Neural cell (in vitro differentiated cells): ENCODE results near the gene MXRA8. TPM values are rescaled to one million over a fixed set of nuclear protein-coding genes. Genes with fewer than 3 reads are reported as not detected.
"Not testable (repeated sequence)": the region's sequence is repeated elsewhere in the genome, so short reads cannot be mapped to it uniquely, and the experiment has no call there.

ENCODE experiments used
- H2AFZ ChIP-seq: fragments of 200-600, 300-800 bp; sonication (generic), shearing (Covaris generic); 2 replicates; pipeline ENCODE4 v1.6.0; 2014; ENCODE audit warnings: low read depth, mild to moderate bottlenecking, antibody characterized with exemption, low read length, moderate library complexity
- H3F3A ChIP-seq: fragments of 200-600 bp; shearing (Covaris generic); 2 replicates; pipeline ENCODE4 v1.6.1; 2016; ENCODE audit warnings: mild to moderate bottlenecking, moderate library complexity, mixed read lengths, antibody characterized with exemption, low read length; ENCODE audit not compliant: insufficient read depth, poor library complexity, severe bottlenecking
- H3K27ac ChIP-seq: fragments of 200-600, 300-800 bp; sonication (generic), shearing (Covaris generic); 2 replicates; pipeline ENCODE4 v1.5.1; 2014; ENCODE audit warnings: mild to moderate bottlenecking, low read length, moderate library complexity
- H3K27me3 ChIP-seq: fragments of 300-800, 200-600 bp; sonication (generic), shearing (Covaris generic); 2 replicates; pipeline ENCODE4 v1.6.0; 2014; ENCODE audit warnings: mild to moderate bottlenecking, low read depth, low read length, moderate library complexity; ENCODE audit not compliant: insufficient read depth
- H3K36me3 ChIP-seq: fragments of 300-800, 200-600 bp; sonication (generic), shearing (Covaris generic); 2 replicates; pipeline ENCODE4 v1.5.1; 2014; ENCODE audit warnings: mild to moderate bottlenecking, antibody characterized with exemption, low read length, moderate library complexity; ENCODE audit not compliant: insufficient read depth
- H3K4me2 ChIP-seq: fragments of 300-800, 200-600 bp; sonication (generic), shearing (Covaris generic); 2 replicates; pipeline ENCODE4 v1.6.0; 2014; ENCODE audit warnings: mild to moderate bottlenecking, low read length
- H3K4me3 ChIP-seq: fragments of 300-800, 200-600 bp; sonication (generic), shearing (Covaris generic); 2 replicates; pipeline ENCODE4 v1.5.1; 2014; ENCODE audit warnings: mild to moderate bottlenecking, low read length, moderate library complexity
- H3K79me2 ChIP-seq: fragments of 200-600 bp; shearing (Covaris generic); replicated peaks from 2 replicates; pipeline ENCODE4 v1.6.0; 2014; ENCODE audit warnings: mild to moderate bottlenecking, low read length, moderate library complexity; ENCODE audit not compliant: insufficient read depth
- H3K9ac ChIP-seq: fragments of 300-800, 200-600 bp; sonication (generic), shearing (Covaris generic); 2 replicates; pipeline ENCODE4 v1.6.1; 2016; ENCODE audit warnings: mild to moderate bottlenecking, low read length, mixed read lengths
- H3K9me2 ChIP-seq: fragments of 200-600 bp; shearing (Covaris generic); 2 replicates; pipeline ENCODE4 v1.6.1; 2016; ENCODE audit warnings: mild to moderate bottlenecking, low read length, mixed read lengths; ENCODE audit not compliant: insufficient read depth
- H3K9me3 ChIP-seq: fragments of 200-600, 300-800 bp; sonication (generic), shearing (Covaris generic); 2 replicates; pipeline ENCODE4 v1.6.1; 2016; ENCODE audit warnings: mild to moderate bottlenecking, mixed run types, low read length, moderate library complexity, mixed read lengths
- H4K20me1 ChIP-seq: fragments of 200-600 bp; shearing (Covaris generic); 2 replicates; pipeline ENCODE4 v1.6.1; 2016; ENCODE audit warnings: mild to moderate bottlenecking, mixed run types; ENCODE audit not compliant: insufficient read depth
- EP300 ChIP-seq: fragments of 450-650 bp; conservative IDR thresholded peaks from 2 replicates; pipeline ENCODE4 v1.6.1; 2014; ENCODE audit warnings: antibody characterized with exemption, mild to moderate bottlenecking, moderate library complexity; ENCODE audit not compliant: poor library complexity, severe bottlenecking
- EZH2 ChIP-seq: fragments of 200-600, 300-800 bp; shearing (Covaris generic), sonication (generic); IDR thresholded peaks from 2 replicates; pipeline ENCODE4 v1.6.1; 2014; ENCODE audit warnings: antibody characterized with exemption, low read length, borderline replicate concordance, mild to moderate bottlenecking; ENCODE audit not compliant: insufficient read depth, poor library complexity, severe bottlenecking
- MXI1 ChIP-seq: fragments of 450-650 bp; conservative IDR thresholded peaks from 2 replicates; pipeline ENCODE4 v1.6.1; 2014; ENCODE audit warnings: antibody characterized with exemption, mild to moderate bottlenecking; ENCODE audit not compliant: poor library complexity, severe bottlenecking
- POLR2AphosphoS5 ChIP-seq: IDR thresholded peaks from 2 replicates; pipeline ENCODE4 v1.6.1; 2012
- RAD21 ChIP-seq: fragments of 450-650 bp; conservative IDR thresholded peaks from 2 replicates; pipeline ENCODE4 v1.6.1; 2014; ENCODE audit warnings: antibody characterized with exemption, mild to moderate bottlenecking, moderate library complexity
- REST ChIP-seq: IDR thresholded peaks from 2 replicates; pipeline ENCODE4 v1.6.1; 2012; ENCODE audit warnings: borderline replicate concordance
- SMC3 ChIP-seq: fragments of 450-650 bp; conservative IDR thresholded peaks from 2 replicates; pipeline ENCODE4 v1.6.1; 2014; ENCODE audit warnings: antibody characterized with exemption, mild to moderate bottlenecking, moderate library complexity; ENCODE audit not compliant: poor library complexity
- TAF1 ChIP-seq: IDR thresholded peaks from 2 replicates; pipeline ENCODE4 v1.6.1; 2012; ENCODE audit warnings: low read depth
- polyA plus RNA-seq: library from polyadenylated mRNA; depleted of rRNA; stranded (reverse); fragments of >200 nt; gene quantifications from 2 replicates; pipeline ENCODE4 v1.2.3, GENCODE V29; 2014
- TF ChIP-seq, protein P1 (sequence below): fragments of 450-650 bp; IDR thresholded peaks from 2 replicates; pipeline ENCODE4 v1.5.1; 2014; ENCODE audit warnings: antibody characterized with exemption, mild to moderate bottlenecking, moderate library complexity; ENCODE audit not compliant: poor library complexity, severe bottlenecking

The MXRA8 gene
- polyA plus RNA-seq, 1 donor from 2014 or later, result 1.7 TPM

DNA sequence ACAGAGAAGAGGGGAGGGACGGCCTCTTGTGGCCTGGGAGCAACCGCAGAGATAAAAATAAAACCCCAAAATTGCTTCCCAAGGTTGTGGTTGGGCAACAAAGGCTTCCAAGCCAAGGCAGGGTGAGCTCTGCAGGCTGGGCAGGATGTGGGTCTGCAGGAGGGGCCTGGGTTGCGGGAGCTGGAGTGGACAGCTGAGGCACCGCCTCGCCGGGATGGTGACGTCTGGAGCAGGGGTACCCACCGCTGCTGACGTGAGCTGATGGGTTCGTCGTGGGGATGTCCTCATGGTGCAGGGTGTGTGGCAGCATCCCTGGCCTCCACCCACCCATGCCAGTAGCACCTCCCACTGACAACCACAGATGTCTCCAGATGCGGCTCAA lies 13.0 kb upstream of the MXRA8 start:
- Histone ChIP-seq H3K9me3 (no peaks in the 10 kb centered on the region), H3F3A (no peaks in the 10 kb centered on the region), H3K27ac (no peak overlapping the region), H4K20me1 (no peaks in the 10 kb centered on the region), H3K4me2 (no peak overlapping the region), H3K4me3 (no peak overlapping the region), H3K79me2 (no peaks in the 10 kb centered on the region), H3K36me3 (no peaks in the 10 kb centered on the region), H3K9ac (no peak overlapping the region), H3K9me2 (no peaks in the 10 kb centered on the region), H3K27me3 (no peaks in the 10 kb centered on the region), H2AFZ (no peak overlapping the region)
- no peak for TF ChIP-seq RAD21
- TF ChIP-seq POLR2AphosphoS5, result no peak
- TF ChIP-seq TAF1, result no peak
- TF ChIP-seq SMC3, result no peak
- TF ChIP-seq REST, result no peak
- no peak for TF ChIP-seq EP300
- no peak for TF ChIP-seq EZH2
- TF ChIP-seq, protein P1, sequence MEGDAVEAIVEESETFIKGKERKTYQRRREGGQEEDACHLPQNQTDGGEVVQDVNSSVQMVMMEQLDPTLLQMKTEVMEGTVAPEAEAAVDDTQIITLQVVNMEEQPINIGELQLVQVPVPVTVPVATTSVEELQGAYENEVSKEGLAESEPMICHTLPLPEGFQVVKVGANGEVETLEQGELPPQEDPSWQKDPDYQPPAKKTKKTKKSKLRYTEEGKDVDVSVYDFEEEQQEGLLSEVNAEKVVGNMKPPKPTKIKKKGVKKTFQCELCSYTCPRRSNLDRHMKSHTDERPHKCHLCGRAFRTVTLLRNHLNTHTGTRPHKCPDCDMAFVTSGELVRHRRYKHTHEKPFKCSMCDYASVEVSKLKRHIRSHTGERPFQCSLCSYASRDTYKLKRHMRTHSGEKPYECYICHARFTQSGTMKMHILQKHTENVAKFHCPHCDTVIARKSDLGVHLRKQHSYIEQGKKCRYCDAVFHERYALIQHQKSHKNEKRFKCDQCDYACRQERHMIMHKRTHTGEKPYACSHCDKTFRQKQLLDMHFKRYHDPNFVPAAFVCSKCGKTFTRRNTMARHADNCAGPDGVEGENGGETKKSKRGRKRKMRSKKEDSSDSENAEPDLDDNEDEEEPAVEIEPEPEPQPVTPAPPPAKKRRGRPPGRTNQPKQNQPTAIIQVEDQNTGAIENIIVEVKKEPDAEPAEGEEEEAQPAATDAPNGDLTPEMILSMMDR, result no peak
- TF ChIP-seq MXI1, result no peak

DNA sequence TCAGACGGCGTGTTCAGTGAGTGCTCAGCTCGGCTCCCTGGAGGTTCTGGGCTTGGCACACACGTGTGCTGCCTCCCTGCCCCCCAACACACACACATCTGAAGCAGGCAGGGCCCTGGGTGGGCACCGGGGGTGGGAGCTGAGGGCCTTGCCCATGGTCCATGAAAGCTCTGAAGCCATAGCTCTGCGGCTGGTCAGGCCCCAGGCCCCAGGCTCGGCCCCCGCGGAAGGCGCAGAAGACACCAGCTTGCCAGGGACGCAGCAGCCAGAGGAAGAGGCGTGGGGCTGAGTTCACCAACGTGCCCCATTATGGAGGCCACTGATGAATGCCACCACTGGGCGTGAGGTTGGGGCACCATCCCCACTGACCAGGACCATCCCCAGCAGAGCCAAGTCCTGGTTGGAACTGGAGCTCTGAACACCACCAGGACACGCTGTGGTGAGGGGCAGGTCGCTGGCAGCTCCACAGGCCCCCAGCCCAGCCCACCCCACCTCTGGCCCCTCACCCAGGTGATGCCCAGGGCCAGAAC lies 12.5 kb upstream of the MXRA8 start:
- no peak overlapping the region for H3K4me3 ChIP-seq
- no peaks in the 10 kb centered on the region for H3K9me3 ChIP-seq
- no peaks in the 10 kb centered on the region for H3K9me2 ChIP-seq
- H3K79me2 ChIP-seq, result no peaks in the 10 kb centered on the region
- H3F3A ChIP-seq, result no peaks in the 10 kb centered on the region
- H3K36me3 ChIP-seq, result no peaks in the 10 kb centered on the region
- H3K27ac ChIP-seq, result no peak overlapping the region
- no peak overlapping the region for H3K4me2 ChIP-seq
- TF ChIP-seq POLR2AphosphoS5 (no peak), SMC3 (no peak), EP300 (no peak), EZH2 (no peak), TAF1 (no peak), REST (no peak), MXI1 (no peak), RAD21 (no peak)
- TF ChIP-seq, protein P1, result no peak
- H4K20me1 ChIP-seq, result no peaks in the 10 kb centered on the region
- no peak overlapping the region for H3K9ac ChIP-seq
- no peak overlapping the region for H2AFZ ChIP-seq
- no peaks in the 10 kb centered on the region for H3K27me3 ChIP-seq

- H2AFZ ChIP-seq, H3K9me3 ChIP-seq, H3K27me3 ChIP-seq, H3K4me3 ChIP-seq, H3K4me2 ChIP-seq, H3K9me2 ChIP-seq, H3F3A ChIP-seq, H4K20me1 ChIP-seq, H3K9ac ChIP-seq, H3K79me2 ChIP-seq, H3K36me3 ChIP-seq, H3K27ac ChIP-seq: not testable (repeated sequence)
Observed at GRCh38 chr1:1370094-1370493, 11.7 kb upstream of the MXRA8 start.
